WTC11 (cell line): ENCODE results near the gene CNTLN. TPM values are rescaled to one million over a fixed set of nuclear protein-coding genes. Genes with fewer than 3 reads are reported as not detected.

ENCODE experiments used
- ATAC-seq: fragments of 200-7000 bp; cut with Tn5 transposase; 2 replicates; pipeline ENCODE4 v1.10.0; 2021; ENCODE audit warnings: mild to moderate bottlenecking, moderate library complexity
- CTCF ChIA-PET: fragments of 300-600 bp; sonication (Branson Sonifier 250); formaldehyde crosslinking; loops from one replicate; lab custom pipeline; 2021; ENCODE audit warnings: antibody characterized with exemption; lab: Charles Lee
- POLR2A ChIA-PET: fragments of 350-600 bp; sonication (Branson Sonifier 250); formaldehyde crosslinking; loops from one replicate; lab custom pipeline; 2021; ENCODE audit warnings: antibody characterized with exemption; lab: Charles Lee
- DNase-seq: peaks from one replicate; pipeline ENCODE4 v3.0.0; 2021; ENCODE audit warnings: low spot score
- H3K27ac Mint-ChIP-seq: 2 replicates; pipeline ENCODE4 v1.8.0; 2021; ENCODE audit warnings: mixed read lengths
- H3K27me3 Mint-ChIP-seq: 2 replicates; pipeline ENCODE4 v1.8.0; 2021; ENCODE audit warnings: low read depth, mild to moderate bottlenecking, moderate library complexity, mixed read lengths
- H3K36me3 Mint-ChIP-seq: 2 replicates; pipeline ENCODE4 v1.8.0; 2021; ENCODE audit warnings: mixed read lengths
- H3K4me1 Mint-ChIP-seq: 2 replicates; pipeline ENCODE4 v1.8.0; 2022; ENCODE audit warnings: mixed read lengths
- H3K4me3 Mint-ChIP-seq: 2 replicates; pipeline ENCODE4 v1.8.0; 2021; ENCODE audit warnings: mild to moderate bottlenecking, moderate library complexity, mixed read lengths
- H3K9me3 Mint-ChIP-seq: 2 replicates; pipeline ENCODE4 v1.8.0; 2021; ENCODE audit warnings: mixed read lengths
- ARID4B ChIP-seq: sonication (generic); formaldehyde crosslinking; IDR thresholded peaks from 2 replicates; pipeline ENCODE4 v1.8.0; 2023; ENCODE audit warnings: missing genetic modification reagents, mild to moderate bottlenecking, borderline replicate concordance
- ATF1 ChIP-seq: sonication (generic); formaldehyde crosslinking; IDR thresholded peaks from 2 replicates; pipeline ENCODE4 v1.8.1; 2023; ENCODE audit warnings: mild to moderate bottlenecking, moderate library complexity, missing genetic modification reagents
- EMX1 ChIP-seq: fragments of 250-450 bp; sonication (Bioruptor Pico); IDR thresholded peaks from 2 replicates; pipeline ENCODE4 v1.8.0; 2021; ENCODE audit warnings: mild to moderate bottlenecking
- FOXJ3 ChIP-seq: sonication (generic); formaldehyde crosslinking; IDR thresholded peaks from 2 replicates; pipeline ENCODE4 v1.9.0; 2021; ENCODE audit warnings: missing genetic modification reagents, mild to moderate bottlenecking, borderline replicate concordance
- GTF2I ChIP-seq: fragments of 250-450 bp; sonication (Bioruptor Pico); conservative IDR thresholded peaks from 2 replicates; pipeline ENCODE4 v1.4.0; 2021; ENCODE audit warnings: mild to moderate bottlenecking
- HMGA2 ChIP-seq: fragments of 250-450 bp; sonication (Bioruptor Pico); IDR thresholded peaks from 2 replicates; pipeline ENCODE4 v1.4.0; 2021; ENCODE audit warnings: mild to moderate bottlenecking, moderate library complexity
- KAT7 ChIP-seq: sonication (generic); formaldehyde crosslinking; IDR thresholded peaks from 2 replicates; pipeline ENCODE4 v1.8.1; 2023; ENCODE audit warnings: missing genetic modification reagents, mild to moderate bottlenecking, borderline replicate concordance
- NFE2L1 ChIP-seq: sonication (generic); formaldehyde crosslinking; IDR thresholded peaks from 2 replicates; pipeline ENCODE4 v1.8.1; 2023; ENCODE audit warnings: missing genetic modification reagents
- PRRX2 ChIP-seq: fragments of 250-450 bp; sonication (Bioruptor Pico); IDR thresholded peaks from 2 replicates; pipeline ENCODE4 v1.8.0; 2021; ENCODE audit warnings: mild to moderate bottlenecking
- TCF7 ChIP-seq: sonication (generic); formaldehyde crosslinking; IDR thresholded peaks from 2 replicates; pipeline ENCODE4 v1.8.0; 2022; ENCODE audit warnings: mild to moderate bottlenecking, low read depth, missing genetic modification reagents, moderate library complexity
- ZNF138 ChIP-seq: sonication (generic); formaldehyde crosslinking; conservative IDR thresholded peaks from 2 replicates; pipeline ENCODE4 v1.8.1; 2022; ENCODE audit warnings: mild to moderate bottlenecking, moderate library complexity, missing genetic modification reagents
- ZNF219 ChIP-seq: sonication (generic); formaldehyde crosslinking; IDR thresholded peaks from 2 replicates; pipeline ENCODE4 v1.8.0; 2023; ENCODE audit warnings: missing genetic modification reagents, mild to moderate bottlenecking, borderline replicate concordance
- ZNF263 ChIP-seq: sonication (generic); formaldehyde crosslinking; IDR thresholded peaks from 2 replicates; pipeline ENCODE4 v1.8.1; 2022; ENCODE audit warnings: low read depth, mild to moderate bottlenecking, moderate library complexity, missing genetic modification reagents
- total RNA-seq: library from RNA; stranded (reverse); gene quantifications from 3 replicates; pipeline ENCODE4 v1.2.3, GENCODE V29; 2021
- TF ChIP-seq, protein P1 (sequence below): sonication (generic); formaldehyde crosslinking; IDR thresholded peaks from 2 replicates; pipeline ENCODE4 v1.8.1; 2023; ENCODE audit warnings: mild to moderate bottlenecking, missing genetic modification reagents, moderate library complexity
- TF ChIP-seq, protein P2 (sequence below): sonication (generic); formaldehyde crosslinking; conservative IDR thresholded peaks from 2 replicates; pipeline ENCODE4 v1.8.1; 2023; ENCODE audit warnings: mild to moderate bottlenecking, low read depth, missing genetic modification reagents, moderate library complexity
- TF ChIP-seq, protein P3 (sequence below): sonication (generic); formaldehyde crosslinking; IDR thresholded peaks from 2 replicates; pipeline ENCODE4 v1.8.0; 2022; ENCODE audit warnings: mild to moderate bottlenecking, missing genetic modification reagents

Gene CNTLN
- total RNA-seq, 1 experiment from 2014 or later, result 13.4 TPM

DNA sequence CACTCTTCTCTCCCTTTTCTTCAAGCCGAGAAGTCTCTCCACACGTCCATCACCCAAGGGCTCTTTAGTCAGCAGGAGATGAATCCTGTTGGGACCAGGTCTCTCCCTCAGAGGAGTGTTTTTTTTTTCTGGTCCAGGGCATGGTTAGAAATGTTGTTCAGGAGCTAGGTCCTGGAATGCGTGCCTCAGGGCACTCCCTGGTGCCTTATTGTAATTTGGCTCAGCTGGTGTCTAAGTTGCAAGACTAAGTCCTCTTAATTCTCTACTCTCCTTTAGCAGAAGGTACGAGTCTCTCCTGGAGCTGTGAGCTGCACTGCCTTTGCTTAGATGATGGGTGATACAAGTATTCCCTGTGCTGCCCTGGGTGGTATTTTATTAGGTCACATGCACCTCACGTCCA is 111.9 kb downstream of the CNTLN start:
- Mint-ChIP-seq H3K27ac (no peak overlapping the region), H3K4me3 (no peak overlapping the region), H3K36me3 (peaks cover 30% of the 10 kb centered on the region), H3K27me3 (no peaks in the 10 kb centered on the region), H3K9me3 (peaks cover 28% of the 10 kb centered on the region), H3K4me1 (peaks cover 5% of the 10 kb centered on the region; the same call in 1 of the 2 replicates)
- peak; percentile 38 for ATAC-seq
- TF ChIP-seq, protein P1, sequence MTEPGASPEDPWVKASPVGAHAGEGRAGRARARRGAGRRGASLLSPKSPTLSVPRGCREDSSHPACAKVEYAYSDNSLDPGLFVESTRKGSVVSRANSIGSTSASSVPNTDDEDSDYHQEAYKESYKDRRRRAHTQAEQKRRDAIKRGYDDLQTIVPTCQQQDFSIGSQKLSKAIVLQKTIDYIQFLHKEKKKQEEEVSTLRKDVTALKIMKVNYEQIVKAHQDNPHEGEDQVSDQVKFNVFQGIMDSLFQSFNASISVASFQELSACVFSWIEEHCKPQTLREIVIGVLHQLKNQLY, result no peak
- ChIA-PET CTCF (interaction anchor here (1.0 kb wide), 1 partner anchor 216 kb away, joined by 5 read pairs; no protein-coding TSS in a partner anchor), POLR2A (no interaction called here)
- no peak for DNase-seq

DNA sequence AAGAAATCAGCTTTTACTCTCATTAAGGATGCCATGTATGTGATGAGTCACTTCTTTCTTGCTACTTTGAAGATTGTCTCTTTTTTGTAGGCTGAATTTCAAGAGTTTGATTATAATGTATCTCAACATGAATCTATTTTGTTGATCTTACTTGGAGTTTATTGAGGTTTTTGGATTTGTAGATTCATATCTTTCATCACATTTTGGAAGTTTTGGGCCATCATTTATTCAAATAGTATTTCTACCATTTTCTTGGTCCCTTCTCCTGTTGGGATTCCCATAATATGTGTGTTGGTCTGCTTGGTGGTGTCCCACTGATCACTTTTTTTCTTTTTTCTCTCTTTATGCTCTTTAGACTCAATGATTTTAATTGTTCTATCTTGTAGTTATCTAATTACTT is 116.3 kb downstream of the CNTLN start:
- no peak overlapping the region for H3K27ac Mint-ChIP-seq
- TF ChIP-seq, protein P2, sequence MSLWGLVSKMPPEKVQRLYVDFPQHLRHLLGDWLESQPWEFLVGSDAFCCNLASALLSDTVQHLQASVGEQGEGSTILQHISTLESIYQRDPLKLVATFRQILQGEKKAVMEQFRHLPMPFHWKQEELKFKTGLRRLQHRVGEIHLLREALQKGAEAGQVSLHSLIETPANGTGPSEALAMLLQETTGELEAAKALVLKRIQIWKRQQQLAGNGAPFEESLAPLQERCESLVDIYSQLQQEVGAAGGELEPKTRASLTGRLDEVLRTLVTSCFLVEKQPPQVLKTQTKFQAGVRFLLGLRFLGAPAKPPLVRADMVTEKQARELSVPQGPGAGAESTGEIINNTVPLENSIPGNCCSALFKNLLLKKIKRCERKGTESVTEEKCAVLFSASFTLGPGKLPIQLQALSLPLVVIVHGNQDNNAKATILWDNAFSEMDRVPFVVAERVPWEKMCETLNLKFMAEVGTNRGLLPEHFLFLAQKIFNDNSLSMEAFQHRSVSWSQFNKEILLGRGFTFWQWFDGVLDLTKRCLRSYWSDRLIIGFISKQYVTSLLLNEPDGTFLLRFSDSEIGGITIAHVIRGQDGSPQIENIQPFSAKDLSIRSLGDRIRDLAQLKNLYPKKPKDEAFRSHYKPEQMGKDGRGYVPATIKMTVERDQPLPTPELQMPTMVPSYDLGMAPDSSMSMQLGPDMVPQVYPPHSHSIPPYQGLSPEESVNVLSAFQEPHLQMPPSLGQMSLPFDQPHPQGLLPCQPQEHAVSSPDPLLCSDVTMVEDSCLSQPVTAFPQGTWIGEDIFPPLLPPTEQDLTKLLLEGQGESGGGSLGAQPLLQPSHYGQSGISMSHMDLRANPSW (CRISPR knock-in tag), result no peak
- TF ChIP-seq KAT7 (CRISPR knock-in tag) (no peak), ATF1 (CRISPR knock-in tag) (no peak), ZNF263 (CRISPR knock-in tag) (no peak), FOXJ3 (CRISPR knock-in tag) (no peak), PRRX2 (CRISPR knock-in tag) (no peak), ZNF219 (CRISPR knock-in tag) (no peak), TCF7 (CRISPR knock-in tag) (no peak), HMGA2 (CRISPR knock-in tag) (no peak), ZNF138 (CRISPR knock-in tag) (no peak), NFE2L1 (CRISPR knock-in tag) (no peak), EMX1 (CRISPR knock-in tag) (no peak), ARID4B (CRISPR knock-in tag) (no peak), GTF2I (CRISPR knock-in tag) (no peak)
- TF ChIP-seq, protein P3, sequence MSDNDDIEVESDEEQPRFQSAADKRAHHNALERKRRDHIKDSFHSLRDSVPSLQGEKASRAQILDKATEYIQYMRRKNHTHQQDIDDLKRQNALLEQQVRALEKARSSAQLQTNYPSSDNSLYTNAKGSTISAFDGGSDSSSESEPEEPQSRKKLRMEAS (CRISPR knock-in tag), result no peak
- TF ChIP-seq, all 79 proteins: peak for 0
- no peak overlapping the region for H3K4me3 Mint-ChIP-seq
- POLR2A ChIA-PET, result no interaction called here
- DNase-seq (no peak), ATAC-seq (no peak)
- H3K36me3 Mint-ChIP-seq, result peaks cover 26% of the 10 kb centered on the region
- peaks cover 10% of the 10 kb centered on the region for H3K4me1 Mint-ChIP-seq
- CTCF ChIA-PET, result no interaction called here
- H3K9me3 Mint-ChIP-seq, result peaks cover 26% of the 10 kb centered on the region
- H3K27me3 Mint-ChIP-seq, result no peaks in the 10 kb centered on the region
